Retinal pigment epithelial cell (primary cell): ENCODE data around the gene ANKS4B.
A peak's percentile ranks its signal among the peaks of the same experiment; 100 is the strongest.

Experiments
- DNase-seq: peaks from one replicate; pipeline ENCODE4 v3.0.0-alpha.2; 2010; ENCODE audit warnings: low read depth
- H3K4me3 ChIP-seq: 2 replicates; pipeline ENCODE4 v1.5.1; 2011; ENCODE audit warnings: mild to moderate bottlenecking, low read length, control low read depth, moderate library complexity
- TF ChIP-seq, protein P1 (sequence below): conservative IDR thresholded peaks from 2 replicates; pipeline ENCODE4 v1.5.1; 2011; ENCODE audit warnings: low read depth, low read length, control low read depth, inconsistent platforms

ANKS4B gene

DNA sequence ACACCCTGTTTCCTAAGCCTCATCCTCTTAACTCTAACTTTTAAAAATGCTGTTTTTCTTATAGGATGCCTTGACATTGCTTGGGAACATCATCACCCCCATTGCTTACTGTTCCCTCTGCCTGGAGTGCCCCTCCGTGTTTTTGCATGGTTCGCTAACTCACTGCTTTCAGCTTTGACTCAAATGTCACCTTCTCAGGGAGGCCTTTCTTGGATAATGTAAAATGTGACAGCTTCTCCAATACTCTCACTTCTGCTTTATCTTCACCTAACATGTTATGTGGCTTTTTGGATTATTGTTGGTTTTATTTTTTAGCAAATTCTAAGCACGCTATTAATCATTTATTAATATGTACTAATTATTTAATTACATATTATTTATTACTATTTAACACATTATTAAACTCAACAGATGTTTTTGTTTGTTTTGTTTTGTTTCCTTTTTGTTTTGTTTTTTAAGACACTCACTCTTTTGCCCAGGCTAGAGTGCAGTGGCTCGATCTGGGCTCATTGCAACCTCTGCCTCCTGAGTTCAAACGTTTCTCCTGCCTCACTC lies 40.8 kb downstream of the ANKS4B start:
- TF ChIP-seq, protein P1, sequence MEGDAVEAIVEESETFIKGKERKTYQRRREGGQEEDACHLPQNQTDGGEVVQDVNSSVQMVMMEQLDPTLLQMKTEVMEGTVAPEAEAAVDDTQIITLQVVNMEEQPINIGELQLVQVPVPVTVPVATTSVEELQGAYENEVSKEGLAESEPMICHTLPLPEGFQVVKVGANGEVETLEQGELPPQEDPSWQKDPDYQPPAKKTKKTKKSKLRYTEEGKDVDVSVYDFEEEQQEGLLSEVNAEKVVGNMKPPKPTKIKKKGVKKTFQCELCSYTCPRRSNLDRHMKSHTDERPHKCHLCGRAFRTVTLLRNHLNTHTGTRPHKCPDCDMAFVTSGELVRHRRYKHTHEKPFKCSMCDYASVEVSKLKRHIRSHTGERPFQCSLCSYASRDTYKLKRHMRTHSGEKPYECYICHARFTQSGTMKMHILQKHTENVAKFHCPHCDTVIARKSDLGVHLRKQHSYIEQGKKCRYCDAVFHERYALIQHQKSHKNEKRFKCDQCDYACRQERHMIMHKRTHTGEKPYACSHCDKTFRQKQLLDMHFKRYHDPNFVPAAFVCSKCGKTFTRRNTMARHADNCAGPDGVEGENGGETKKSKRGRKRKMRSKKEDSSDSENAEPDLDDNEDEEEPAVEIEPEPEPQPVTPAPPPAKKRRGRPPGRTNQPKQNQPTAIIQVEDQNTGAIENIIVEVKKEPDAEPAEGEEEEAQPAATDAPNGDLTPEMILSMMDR, result no peak
- no peak for DNase-seq
- no peak overlapping the region for H3K4me3 ChIP-seq

DNA sequence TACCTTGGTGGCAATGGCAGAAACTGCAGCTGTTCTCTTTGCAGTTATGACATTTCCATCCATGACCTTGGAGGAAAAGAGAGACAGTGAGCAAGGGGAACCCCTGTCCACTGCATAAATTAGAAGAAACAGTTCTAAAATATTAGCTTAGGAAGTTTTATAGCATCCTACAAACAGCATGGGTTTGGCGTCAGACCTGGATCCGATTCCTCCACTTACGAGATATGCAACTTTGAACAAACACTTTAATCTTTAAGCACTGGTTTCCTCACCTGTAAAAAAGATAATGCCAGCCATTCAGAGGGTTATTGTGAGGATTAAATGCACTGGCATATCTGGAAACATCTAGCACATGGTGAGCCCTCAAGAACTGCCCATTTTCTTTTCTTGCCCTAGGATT lies 42.0 kb downstream of the ANKS4B start:
- H3K4me3 ChIP-seq, result no peak overlapping the region
- TF ChIP-seq, protein P1, result no peak
- no peak for DNase-seq

DNA sequence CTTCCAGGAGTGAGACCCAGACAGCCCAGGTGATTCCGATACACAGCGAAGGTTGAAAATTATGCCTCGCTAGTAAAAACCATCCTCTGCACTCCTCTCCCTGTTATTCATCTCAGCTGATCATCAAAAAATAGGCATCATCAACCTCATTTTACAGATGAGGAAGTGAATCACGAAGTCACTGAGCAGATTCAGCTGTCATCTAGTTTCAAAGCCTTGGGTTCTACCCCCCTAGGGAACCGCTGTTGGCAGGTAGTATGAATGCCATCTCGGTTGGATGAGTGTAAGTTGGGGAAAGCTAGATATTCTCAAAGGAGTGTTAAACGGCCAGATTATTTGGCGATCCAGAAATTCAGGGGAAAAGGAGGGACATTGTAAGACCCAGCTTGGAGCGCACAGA lies 42.6 kb downstream of the ANKS4B start:
- TF ChIP-seq, protein P1, result no peak
- H3K4me3 ChIP-seq, result no peak overlapping the region
- no peak for DNase-seq

GRCh38 chr16:21277045-21277926 lies 43.8 kb downstream of the ANKS4B start:
- TF ChIP-seq, protein P1, result no peak

GRCh38 chr16:21277927-21278706 lies 44.6 kb downstream of the ANKS4B start, which contains the start of gene CRYM:
Gene CRYM, minus strand, starts transcription at chr16:21278290. Its CDS starts 39 bp downstream, at chr16:21278251.
- TF ChIP-seq, protein P1, result peak; percentile 86
- peak within 1 kb of the TSS; percentile 54 for H3K4me3 ChIP-seq
- DNase-seq, result no peak

More at GRCh38 chr16:21277045-21277926, 43.8 kb downstream of the ANKS4B start:
- H3K4me3 ChIP-seq, result peak overlapping the region; percentile 54
- DNase-seq, result no peak

GRCh38 chr16:21279501-21279900 lies 46.0 kb downstream of the ANKS4B start:
- no peak overlapping the region for H3K4me3 ChIP-seq
- DNase-seq, result no peak
- TF ChIP-seq, protein P1, result no peak
